Left forelimb (tissue), 1 donor: ENCODE results near the gene DDR1.
"Not testable (repeated sequence)": the region's sequence is repeated elsewhere in the genome, so short reads cannot be mapped to it uniquely, and the experiment has no call there.

Source experiments
- DNase-seq: peaks from one replicate; pipeline ENCODE4 v3.0.0-alpha.2; 2018; ENCODE audit warnings: low spot score

Gene DDR1

DNA sequence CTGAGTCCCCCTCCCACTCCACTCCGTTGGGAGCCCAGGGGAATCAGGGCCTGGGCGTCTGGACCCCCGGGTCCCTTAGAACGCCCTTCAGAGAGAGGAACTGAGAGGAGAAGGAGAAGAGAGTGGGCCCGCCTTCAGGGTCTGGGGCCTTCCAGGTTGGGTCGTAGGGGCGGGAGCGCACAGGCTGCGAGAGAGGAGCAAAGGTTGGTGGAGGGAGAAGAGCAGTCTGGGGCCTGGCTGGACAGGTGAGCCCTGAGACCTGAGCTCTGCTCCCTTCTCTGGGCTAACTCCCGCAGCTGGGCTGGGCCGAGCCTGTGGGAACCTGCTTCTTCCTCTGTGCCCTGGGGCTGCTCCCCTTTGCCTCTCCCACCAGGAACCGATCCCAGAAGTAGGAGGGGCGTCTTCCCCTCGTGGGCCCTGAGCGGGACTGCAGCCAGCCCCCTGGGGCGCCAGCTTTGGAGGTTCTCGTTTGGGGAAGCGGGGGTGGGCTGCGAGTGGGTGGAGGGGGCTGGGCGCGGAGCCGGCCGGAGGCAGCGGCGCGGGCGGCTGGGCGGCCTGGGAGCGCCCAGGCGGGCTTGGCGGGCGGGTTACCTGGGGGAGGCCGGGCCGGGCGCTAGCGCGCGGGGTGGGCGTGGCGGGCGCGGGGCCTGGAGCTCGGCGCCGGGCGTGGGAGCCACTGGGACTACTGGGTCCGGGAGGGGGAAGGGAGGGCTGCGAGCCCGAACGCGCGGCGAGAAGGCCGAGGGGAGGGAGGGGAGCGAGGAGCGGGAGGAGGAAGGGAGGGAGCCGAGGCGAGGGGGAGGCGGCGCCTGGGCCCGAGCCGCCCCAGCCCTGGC is at the start of gene DDR1:
Gene DDR1 (plus strand): TSS at position 835 of the 836 bp plus-strand sequence. CDS start 4,211 bp downstream, outside the sequence.
- peak; percentile 89 for DNase-seq

DNA sequence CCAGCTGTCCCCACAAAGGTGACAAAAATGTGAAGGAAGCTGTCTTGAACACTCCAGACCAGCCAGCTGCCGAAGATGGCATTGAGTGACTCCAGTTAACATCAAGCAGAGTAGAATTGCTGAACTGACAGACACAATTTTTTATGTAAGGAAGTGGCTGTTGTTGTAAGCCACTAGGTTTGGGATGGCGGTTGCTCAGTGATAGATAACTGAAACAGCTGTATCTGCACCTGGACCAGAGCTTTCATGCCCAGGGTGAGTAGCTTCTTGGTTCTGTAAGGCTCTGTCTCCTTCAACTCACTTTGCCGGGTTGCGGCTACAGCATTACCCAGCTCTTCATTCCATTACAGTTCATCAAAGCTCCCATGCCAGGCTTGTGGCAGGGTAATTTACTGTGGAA is 49.7 kb upstream of the DDR1 start:
- no peak for DNase-seq

DNA sequence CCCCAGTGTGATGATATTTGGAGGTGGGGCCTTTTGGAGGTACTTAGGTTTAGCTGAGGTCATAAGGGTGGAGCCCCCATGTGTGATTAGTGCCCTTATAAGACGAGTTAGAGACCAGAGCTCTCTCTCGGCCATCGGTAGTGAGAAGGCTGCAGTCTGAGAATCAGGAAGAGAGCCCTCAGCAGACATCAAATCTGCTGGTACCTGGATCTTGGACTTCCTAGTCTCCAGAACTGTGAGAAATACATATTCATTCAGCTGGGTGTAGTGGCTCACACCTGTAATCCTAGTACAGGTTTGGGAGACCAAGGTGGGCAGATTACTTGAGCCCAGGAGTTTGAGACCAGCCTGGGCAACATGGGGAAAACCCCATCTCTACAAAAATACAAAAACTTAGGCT is 48.7 kb upstream of the DDR1 start:
- DNase-seq = no peak

DNA sequence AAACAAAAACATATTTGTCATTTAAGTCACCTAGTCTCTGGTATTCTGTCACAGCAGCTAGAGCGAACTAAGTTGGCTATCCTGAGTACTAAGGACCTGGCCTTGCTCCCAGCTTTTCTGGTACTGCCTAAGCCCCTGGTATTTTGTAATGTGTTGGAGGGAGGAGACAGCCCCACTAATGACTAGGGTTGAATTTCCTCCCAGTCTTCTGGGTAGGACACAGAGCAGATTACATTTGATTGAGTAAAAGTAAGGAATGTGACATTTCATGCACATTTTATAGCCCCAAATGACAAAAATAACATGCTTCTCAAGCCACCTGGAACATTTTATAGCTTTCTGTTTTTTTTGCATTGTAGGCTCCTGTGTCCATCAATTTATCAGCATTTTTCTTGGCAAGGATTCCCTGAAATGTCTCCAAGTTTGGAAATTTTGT is 47.9 kb upstream of the DDR1 start:
- no peak for DNase-seq

DNA sequence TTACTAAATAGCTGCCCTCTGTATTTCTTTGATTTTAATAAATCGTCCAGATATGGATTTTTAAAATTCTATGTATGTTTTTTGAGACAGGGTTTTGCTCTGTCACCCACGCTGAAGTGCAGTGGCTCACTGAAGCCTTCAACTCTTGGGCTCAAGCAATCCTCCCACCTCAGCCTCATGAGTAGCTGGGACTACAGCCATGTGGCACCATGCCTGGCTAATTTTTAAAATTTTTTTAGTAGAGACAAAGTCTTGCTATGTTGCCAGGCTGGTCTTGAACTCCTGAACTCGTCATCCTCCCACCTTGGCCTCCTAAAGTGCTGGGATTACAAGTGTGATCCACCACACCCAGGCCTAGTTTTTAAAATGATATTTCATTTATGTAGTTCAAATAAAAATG is 47.4 kb upstream of the DDR1 start:
- no peak for DNase-seq

DNA sequence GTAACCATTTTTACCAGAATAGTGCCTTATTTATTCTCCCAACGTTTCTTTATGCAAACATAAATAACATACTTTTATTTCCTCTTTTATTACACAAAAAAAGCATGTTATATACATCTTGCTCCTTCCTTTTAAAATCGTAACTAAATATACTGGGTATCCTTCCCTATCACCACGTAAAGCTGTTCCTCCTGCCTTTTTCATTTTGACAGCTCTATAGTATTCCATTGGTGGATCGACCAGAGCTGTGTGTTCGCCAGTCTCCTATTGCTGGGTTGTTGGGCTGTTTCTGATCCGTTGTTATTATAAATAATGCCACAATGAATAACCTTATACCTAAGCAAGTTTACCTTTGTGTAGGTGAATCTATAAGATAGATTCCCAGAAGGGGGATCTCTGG is 46.9 kb upstream of the DDR1 start:
- DNase-seq = no peak

DNA sequence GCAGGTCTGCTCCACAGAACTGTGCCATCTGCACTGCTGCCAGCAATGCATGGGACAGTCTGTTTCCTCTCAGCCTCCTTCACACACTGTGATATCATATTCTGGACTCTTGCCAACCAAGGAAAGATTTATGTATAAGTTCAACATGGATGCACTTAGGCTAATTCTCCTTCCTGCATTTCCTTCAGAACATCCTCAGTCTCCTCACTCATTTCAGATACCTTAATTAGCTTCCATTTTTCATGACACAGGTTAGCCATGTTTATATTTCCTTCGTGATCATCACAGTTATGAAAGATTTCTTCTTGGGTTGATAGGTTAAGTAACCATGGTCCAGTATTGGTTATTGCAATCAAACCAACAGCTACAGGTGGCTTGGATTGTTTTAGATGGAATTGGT is 46.4 kb upstream of the DDR1 start:
- no peak for DNase-seq

DNA sequence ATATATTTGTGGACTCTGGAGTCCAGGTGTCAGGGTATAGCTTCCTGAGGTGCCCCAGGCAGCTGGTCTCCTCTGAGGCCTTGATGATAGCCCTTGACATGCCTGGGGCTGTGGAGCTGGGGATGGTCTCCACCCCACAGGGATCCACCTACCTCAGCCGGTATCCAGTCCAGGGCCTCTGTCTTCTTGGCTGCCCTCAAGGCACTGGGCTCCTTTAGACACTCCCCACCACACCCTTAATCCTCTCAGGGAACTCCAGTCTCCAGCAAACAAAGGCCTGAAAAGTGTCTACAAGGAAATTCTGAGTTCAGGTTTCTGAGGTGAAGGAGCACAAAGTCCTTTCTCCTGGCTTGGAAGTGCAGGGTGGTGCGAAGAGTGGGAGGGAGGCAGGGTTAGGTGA is 44.6 kb upstream of the DDR1 start:
- no peak for DNase-seq

DNA sequence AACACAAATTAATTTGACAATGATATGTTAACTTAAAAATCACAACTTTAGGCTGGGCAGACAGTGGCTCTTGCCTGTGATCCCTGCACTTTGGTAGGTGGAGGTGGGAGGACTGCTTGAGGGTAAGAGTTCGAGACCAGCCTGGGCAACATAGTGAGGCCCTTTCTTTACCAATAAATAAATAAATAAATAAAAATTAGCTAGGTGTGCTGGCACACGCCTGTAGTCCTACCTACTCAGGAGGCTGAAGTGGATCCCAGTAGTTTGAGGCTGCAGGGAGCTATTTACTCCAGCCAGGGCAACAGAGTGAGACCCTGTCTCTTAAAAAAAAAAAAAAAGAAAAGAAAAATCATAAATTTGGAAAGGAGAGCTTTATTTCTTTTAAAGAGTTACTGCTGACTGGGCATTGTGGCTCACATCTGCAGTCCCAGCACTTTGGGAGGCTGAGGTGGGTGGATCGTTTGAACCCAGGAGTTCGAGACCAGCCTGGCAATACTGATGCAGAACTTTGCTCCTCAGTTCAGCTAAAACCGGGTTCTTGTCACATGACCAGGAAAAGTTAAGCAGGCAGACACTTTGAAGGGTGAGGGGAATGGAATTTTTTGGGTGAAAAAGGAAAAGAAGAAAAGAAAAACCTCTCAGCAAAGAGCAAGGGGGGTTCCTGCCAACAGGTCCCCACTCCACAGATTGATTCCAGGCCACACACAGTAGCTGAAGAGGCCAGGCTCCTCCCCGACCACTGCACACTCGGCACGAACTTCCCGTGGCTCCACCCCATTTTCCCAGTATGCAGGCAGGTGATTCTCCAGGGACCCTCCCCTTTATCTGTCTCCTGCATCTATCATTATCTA is 44.0 kb upstream of the DDR1 start:
- DNase-seq = no peak

DNA sequence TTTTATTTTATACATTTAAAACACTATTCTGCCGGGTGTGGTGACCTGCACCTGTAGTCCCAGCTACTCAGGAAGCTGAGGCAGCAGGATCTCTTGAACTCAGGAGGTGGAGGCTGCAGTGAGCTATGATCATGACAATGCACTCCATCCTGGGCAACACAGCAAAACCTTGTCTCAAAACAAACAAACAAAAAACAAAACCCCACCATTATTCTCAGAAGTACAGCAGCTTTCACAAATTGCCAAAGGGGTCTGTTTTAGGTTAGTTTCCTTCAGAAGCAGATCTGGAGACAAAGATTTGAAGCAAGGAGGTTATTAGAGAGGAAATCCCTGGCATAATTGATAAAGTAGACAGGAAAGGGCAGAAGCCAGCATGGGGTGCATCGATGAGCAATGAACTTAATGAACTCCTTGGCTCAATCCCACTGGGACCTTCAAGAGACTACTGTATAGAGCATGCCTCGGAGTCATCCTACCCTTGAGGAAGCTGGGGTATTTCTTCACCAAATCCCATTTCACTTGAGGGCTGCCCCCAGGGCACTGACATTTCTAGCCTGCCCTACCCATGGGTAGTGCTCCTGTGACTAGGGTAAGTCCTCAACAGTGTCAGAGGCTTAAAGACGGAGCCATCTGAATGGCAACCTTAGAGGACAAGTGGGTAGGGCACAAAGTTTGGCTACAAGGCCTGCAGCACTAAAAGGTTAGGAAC is 43.2 kb upstream of the DDR1 start:
- no peak for DNase-seq

DNA sequence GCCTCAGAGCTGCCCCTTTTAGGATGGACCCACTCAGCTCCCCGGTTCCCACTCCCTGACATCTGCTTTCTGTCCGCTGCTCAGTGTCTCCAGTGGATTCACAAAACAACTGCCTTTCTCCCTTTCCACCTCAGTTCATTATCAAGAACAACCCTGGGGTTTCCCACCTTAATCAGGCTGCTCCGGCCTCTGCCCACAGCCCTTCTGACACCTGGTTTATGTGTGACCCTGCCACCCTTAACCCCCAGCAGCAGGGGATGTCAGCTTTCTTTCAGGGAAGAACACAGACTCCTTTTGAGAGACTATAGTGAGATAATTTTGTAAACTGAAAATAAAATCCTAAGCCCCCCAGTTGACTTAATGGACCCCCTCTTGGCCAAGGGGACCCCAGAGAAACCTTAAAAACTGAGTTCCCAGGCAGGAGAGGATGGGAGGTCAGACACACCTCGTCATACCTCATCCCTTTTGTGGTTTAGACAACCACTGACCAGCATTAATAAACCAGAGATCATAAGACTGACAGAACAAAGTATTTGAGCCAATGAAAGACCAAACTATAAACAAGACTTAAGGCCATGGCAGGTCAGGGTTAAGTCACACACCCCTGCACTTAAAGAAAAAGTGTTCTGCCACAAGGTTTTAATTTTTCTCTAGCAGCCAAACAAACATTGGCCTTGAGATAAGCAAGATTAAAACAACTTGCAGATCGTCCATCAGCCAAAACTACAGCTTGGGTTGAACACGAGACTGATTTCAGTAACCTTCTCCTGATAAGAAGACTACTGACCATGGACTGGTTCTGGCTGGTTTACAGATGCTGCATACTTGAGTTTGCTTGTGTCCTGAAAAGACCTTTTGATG is 42.4 kb upstream of the DDR1 start:
- DNase-seq = no peak

DNA sequence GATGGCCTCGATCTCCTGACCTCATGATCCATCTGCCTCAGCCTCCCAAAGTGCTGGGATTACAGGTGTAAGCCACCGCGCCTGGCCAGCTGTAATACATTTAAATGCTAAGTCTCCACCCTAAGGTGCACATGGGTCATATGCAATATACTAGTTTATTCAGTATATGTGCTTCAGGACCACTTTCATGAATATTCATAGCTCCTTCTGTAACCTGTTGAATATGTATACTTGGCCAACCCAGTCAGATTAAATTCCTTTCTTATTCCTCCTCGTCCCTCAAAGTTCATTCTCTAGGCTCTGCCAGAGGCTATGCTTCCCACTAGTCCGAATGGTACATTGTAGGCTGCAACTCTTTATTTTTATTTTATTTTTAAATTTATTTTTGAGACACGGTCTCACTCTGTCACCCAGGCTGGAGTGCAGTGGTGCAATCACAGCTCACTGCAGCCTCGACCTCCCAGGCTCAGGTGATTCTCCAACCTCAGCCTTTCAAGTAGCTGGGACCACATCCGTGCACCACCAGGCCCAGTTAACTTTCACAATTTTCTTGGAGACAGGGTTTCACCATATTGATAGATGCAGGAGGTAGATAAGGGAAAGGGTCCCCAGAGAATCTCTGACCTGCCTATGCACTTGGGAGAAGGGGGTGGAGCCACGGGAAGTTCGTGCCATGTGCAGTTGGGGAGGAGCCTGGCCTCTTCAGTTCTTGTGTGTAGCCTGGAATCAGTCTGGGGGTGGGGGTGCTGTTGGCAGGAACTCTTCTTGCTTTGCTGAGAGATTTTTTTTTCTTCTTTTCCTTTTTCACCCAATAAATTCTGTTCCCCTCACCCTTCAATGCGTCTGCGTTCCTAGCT is 41.3 kb upstream of the DDR1 start:
- DNase-seq = no peak

DNA sequence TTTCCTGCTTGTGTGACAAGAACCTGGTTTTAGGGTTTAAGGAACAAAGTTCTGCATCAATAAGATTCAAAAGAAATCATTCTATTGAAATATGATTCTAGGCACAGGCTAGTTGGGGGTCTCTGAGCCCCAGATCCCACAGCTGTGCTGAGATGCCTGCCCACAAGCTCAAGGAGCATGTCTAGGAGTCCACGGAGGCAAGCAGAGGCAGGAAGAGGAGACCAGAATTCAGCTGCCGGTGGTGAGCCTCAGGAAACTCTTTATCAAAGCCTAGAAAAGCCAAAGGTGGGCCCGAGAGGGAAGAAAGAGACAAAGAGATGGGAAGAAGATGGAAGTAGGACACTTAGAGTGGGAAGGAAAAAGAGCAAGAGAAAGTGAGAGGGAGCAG is 40.7 kb upstream of the DDR1 start:
- DNase-seq = no peak

DNA sequence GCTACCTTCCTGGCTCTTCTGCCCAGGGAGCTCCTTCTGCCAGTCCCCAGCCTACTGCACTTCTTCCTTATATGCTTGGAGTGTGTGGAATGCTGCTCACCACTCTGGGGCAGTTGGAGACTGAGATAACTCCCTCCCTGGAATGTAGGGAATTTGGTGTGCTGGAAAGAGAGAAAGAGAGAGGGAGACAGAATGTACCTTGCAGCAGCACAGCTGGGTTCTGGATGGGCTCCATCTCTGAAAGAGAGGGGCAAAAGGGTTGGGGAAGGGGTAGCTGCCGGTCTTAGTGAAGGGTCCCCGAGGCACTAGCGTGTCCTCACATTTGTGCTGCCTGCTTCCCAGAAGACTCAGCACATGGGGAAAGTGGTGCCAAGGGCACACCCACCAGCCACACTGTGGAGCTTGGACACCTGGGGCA is 40.2 kb upstream of the DDR1 start:
- no peak for DNase-seq

DNA sequence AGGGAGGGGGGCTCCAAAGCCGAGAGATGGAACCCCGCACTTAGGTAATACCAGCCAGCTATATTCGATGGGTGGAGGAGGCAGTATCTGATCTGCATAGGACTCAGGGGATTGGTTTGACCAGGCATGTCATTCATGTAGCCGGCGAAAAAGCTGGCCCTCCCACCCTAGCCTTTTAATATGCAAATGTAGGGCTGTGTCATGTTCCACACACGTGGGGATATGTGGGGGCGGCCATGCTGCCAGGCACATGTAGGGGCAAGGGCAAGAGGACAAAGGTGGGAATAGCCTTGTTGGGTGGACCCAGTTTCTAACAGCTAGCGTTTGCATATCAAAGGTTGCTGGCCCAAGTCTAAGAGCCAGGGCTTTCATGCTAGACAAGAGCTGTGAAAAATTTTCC is 39.1 kb upstream of the DDR1 start:
- DNase-seq = no peak

DNA sequence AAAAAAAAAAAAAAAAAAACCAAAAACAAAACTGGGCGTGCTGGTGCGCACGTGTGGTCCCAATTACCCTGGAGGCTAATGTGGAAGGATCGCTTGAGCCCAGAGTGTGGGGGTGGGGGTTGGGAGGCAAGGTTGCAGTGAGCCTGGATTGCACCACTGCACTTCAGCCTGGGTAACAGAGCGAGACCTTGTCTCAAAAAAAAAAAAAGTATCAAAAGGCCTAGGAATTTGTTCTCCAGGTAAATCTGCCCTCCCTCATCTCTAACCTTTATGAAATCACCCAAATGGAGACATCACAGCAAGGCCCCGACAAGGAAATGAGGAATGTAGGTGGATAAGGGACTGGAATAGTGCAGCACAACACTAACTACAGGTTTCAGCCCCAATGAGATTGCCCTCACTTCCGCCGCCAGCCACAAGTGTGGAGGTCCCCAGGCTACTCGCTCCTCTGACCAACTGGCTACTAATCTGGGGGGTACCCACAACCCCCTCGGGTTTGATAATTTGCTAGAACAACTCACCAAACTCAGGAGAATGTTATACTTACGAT is 36.8 kb upstream of the DDR1 start:
- no peak for DNase-seq

DNA sequence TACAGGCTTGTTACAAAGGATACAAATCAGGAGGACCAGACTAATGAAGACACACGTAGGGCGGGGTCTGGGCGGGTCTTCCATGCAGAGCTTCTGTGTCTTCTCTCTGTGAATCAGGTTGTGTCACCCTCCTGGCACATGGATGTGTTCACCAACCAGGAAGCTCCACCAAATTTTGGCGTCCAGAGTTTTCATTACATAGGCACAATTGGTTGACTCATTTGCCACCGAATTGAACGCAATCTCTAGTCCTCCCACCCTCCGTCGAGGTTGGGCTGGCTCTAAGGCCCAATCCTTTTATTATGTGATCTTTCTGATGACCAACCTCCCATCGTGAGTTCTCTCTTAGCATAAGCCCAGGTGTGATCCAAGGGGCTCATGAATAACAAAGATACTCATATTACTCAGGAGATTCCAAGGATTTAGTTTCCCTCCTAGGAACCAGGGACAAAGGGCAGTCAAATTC is 36.3 kb upstream of the DDR1 start:
- no peak for DNase-seq

DNA sequence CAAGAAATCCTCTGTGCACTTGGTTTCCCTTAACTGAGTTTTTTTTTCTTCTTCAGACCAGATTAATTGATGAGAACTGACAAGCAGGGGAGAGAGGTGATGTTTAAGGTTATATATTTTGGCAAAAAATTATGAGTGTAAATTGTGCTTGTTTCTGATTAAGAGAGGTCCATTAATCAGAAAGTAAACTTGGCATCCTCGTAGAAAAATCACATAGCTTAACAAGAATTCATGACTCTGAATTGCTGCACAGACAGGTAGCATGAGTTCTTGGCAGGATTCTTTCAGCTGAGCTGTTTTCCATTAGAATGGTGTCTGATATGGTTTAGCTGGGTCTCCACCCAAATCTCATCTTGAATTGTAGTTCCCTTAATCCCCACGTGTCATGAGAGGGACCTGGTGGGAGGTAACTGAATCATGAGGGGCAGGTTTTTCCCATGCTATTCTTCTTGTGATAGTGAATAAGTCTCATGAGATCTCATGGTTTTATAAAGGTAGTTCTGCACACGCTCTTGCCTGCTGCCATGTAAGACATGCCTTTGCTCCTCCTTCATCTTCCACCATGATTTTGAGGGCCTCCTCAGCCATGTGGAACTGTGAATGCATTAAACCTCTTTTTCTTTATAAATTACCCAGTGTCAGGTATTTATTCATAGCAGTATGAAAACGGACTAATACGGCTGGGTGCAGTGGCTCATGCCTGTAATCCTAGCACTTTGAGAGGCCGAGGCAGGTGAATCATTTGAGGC is 34.2 kb upstream of the DDR1 start:
- no peak for DNase-seq

DNA sequence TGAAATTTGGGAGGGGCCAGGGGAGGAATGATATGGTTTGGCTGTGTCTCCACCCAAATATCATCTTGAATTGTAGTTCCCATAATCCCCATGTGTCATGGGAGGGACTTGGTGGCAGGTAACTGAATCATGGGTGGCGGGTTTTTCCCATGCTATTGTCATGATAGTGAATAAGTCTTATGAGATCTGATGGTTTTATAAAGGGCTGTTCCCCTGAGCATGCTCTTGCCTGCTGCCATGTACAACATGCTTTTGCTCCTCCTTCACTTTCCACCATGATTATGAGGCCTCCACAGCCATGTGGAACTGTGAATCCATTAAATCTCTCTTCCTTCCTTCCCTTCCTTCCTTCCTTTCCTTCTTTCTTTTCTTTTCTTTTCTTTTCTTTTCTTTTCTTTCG is 31.9 kb upstream of the DDR1 start:
- not testable (repeated sequence) for DNase-seq
